Measurements from ENCODE around the gene KIF15. TPM values are rescaled to one million over a fixed set of nuclear protein-coding genes. Genes with fewer than 3 reads are reported as not detected.

Gene KIF15
- total RNA-seq, 4 donors from 2014 or later: 3.2 to 9.1 (median 4.9) TPM

GRCh38 chr3:44894485-44894884 is 132.9 kb downstream of the KIF15 start:
- no peak for TF ChIP-seq CTCF (IDR thresholded peaks at IDR 0.05)
- TF ChIP-seq POLR2A (IDR thresholded peaks at IDR 0.05): no peak

GRCh38 chr3:44896440-44896839 is 134.8 kb downstream of the KIF15 start:
- Histone ChIP-seq H3K36me3 (no peaks in the 10 kb centered on the region), H3K27me3 (peaks cover 0 to 28% (median 0%) of the 10 kb centered on the region in 4 donors), H3K4me1 (peaks cover 0 to 5% (median 0%) of the 10 kb centered on the region in 3 donors), H3K4me3 (no peak overlapping the region), H3K27ac (no peak overlapping the region), H3K9me3 (no peaks in the 10 kb centered on the region)
- WGBS, 2 donors: 67 to 76% methylated on average over 2 of the region's 2 CpGs
- TF ChIP-seq CTCF (IDR thresholded peaks at IDR 0.05): no peak
- DNase-seq: no peak
- intact Hi-C loops (cut with DNase I): no loop called here

More at GRCh38 chr3:44894485-44894884, 132.9 kb downstream of the KIF15 start:
- H3K9me3 ChIP-seq: no peaks in the 10 kb centered on the region
- 63 to 68% methylated on average over 5 of the region's 5 CpGs for WGBS, 2 donors
- intact Hi-C loops (cut with DNase I): no loop called here
- H3K4me3 ChIP-seq: no peak overlapping the region
- H3K4me1 ChIP-seq: no peaks in the 10 kb centered on the region
- no peaks in the 10 kb centered on the region for H3K36me3 ChIP-seq
- no peak overlapping the region for H3K27ac ChIP-seq
- H3K27me3 ChIP-seq: peaks cover 0 to 14% (median 0%) of the 10 kb centered on the region in 4 donors
- DNase-seq: no peak

GRCh38 chr3:44899683-44900367 is 138.2 kb downstream of the KIF15 start:
- intact Hi-C loops (cut with DNase I): no loop called here
- Histone ChIP-seq H3K4me3 (no peak overlapping the region), H3K27me3 (peaks cover 0 to 46% (median 0%) of the 10 kb centered on the region in 4 donors), H3K27ac (no peak overlapping the region), H3K36me3 (no peaks in the 10 kb centered on the region), H3K4me1 (peaks cover 0 to 5% (median 0%) of the 10 kb centered on the region in 3 donors), H3K9me3 (no peaks in the 10 kb centered on the region)
- no peak for DNase-seq
- TF ChIP-seq CTCF (IDR thresholded peaks at IDR 0.05) (no peak), POLR2A (IDR thresholded peaks at IDR 0.05) (no peak)
- 41 to 68% methylated on average over 6 to 9 of the region's 13 CpGs for WGBS, 2 donors

GRCh38 chr3:44902628-44903027 is 141.0 kb downstream of the KIF15 start:
- Histone ChIP-seq H3K9me3 (no peaks in the 10 kb centered on the region), H3K27me3 (peaks cover 0 to 53% (median 0%) of the 10 kb centered on the region in 4 donors), H3K4me3 (no peak overlapping the region), H3K36me3 (no peaks in the 10 kb centered on the region), H3K4me1 (peaks cover 0 to 5% (median 0%) of the 10 kb centered on the region in 3 donors), H3K27ac (no peak overlapping the region)
- intact Hi-C loops (cut with DNase I): no loop called here
- no peak for TF ChIP-seq POLR2A (IDR thresholded peaks at IDR 0.05)
- DNase-seq: no peak
- 59 to 63% methylated on average over 4 of the region's 4 CpGs for WGBS, 2 donors

Other genes starting within 250 kb of the KIF15 start
- gene ZKSCAN7, start 206.6 kb upstream of the KIF15 start, total RNA-seq: 1 to 10 TPM in 1 of 4 donors, under 1 TPM in 3; 0.61 to 2.9 (median 0.90) TPM
- 1 to 10 TPM in 1 of 4 donors, under 1 TPM in 3; 0.04 to 2.5 (median 0.34) TPM for gene ZNF660, start 176.8 kb upstream of the KIF15 start, total RNA-seq
- 10 to 100 TPM in 1 of 4 donors, 1 to 10 TPM in 3; 4.8 to 11.6 (median 6.8) TPM for gene ZNF197, start 136.8 kb upstream of the KIF15 start, total RNA-seq
- 10 to 100 TPM in 3 of 4 donors, 1 to 10 TPM in 1; 3.7 to 14.3 (median 11.3) TPM for gene ZNF35, start 113.1 kb upstream of the KIF15 start, total RNA-seq
- 1 to 10 TPM; 1.7 to 7.2 (median 2.6) TPM for gene ZNF502, start 49.1 kb upstream of the KIF15 start, total RNA-seq
- 1 to 10 TPM in 1 of 4 donors, under 1 TPM in 3; 0.72 to 6.5 (median 0.82) TPM for gene ZNF501, start 32.2 kb upstream of the KIF15 start, total RNA-seq
- gene KIAA1143, start 175 bp upstream of the KIF15 start, total RNA-seq: 10 to 100 TPM in 3 of 4 donors, 1 to 10 TPM in 1; 7.5 to 24.4 (median 16.2) TPM
- 1 to 10 TPM; 4.3 to 9.2 (median 7.0) TPM for gene TMEM42, start 100.1 kb downstream of the KIF15 start, total RNA-seq
- not detected for gene TGM4, start 112.8 kb downstream of the KIF15 start, total RNA-seq
- gene ZDHHC3, start 214.4 kb downstream of the KIF15 start, total RNA-seq: 10 to 100 TPM; 64.6 to 93.8 (median 73.0) TPM
- 10 to 100 TPM; 28.8 to 59.9 (median 47.6) TPM for gene EXOSC7, start 214.4 kb downstream of the KIF15 start, total RNA-seq

Data from esophagus squamous epithelium (tissue), 5 donors.